ENCODE results near the gene PTPRJ.

DNA sequence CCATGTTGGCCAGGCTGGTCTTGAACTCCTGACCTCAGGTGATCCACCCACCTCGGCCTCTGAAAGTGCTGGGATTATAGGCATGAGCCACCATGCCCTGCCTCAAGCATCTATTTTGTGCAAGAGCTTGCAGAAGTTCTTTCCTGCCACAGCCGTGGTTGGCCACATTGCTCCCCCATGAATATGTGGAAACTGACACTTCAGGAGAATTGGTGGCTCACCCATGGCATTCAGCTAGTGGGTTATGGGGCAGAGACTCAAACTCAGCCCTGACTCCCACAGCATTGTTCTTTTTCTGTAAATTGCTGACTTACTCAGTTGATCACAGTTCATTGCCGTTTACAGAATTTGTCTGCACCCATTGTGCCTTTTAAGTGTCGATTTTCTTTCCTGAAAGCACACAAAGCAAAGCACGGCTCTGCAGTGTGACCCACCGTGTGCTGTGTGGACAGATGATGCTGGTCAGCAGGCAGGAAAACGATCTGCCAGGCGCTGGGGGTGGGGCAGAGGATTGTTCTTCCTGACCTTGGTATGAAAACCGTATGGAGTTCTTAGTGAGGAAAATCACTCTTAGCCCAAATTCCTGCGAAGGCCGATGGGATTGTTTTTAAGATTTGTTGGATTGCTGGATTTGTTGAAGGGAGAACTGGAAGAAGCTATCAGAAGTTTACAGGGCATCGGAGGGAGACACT lies 115.6 kb downstream of the PTPRJ start:
- no peak for TF ChIP-seq EZH2 (IDR thresholded peaks at IDR 0.05; ENCODE audit: low read length, missing control alignments)
- TF ChIP-seq, protein P1, sequence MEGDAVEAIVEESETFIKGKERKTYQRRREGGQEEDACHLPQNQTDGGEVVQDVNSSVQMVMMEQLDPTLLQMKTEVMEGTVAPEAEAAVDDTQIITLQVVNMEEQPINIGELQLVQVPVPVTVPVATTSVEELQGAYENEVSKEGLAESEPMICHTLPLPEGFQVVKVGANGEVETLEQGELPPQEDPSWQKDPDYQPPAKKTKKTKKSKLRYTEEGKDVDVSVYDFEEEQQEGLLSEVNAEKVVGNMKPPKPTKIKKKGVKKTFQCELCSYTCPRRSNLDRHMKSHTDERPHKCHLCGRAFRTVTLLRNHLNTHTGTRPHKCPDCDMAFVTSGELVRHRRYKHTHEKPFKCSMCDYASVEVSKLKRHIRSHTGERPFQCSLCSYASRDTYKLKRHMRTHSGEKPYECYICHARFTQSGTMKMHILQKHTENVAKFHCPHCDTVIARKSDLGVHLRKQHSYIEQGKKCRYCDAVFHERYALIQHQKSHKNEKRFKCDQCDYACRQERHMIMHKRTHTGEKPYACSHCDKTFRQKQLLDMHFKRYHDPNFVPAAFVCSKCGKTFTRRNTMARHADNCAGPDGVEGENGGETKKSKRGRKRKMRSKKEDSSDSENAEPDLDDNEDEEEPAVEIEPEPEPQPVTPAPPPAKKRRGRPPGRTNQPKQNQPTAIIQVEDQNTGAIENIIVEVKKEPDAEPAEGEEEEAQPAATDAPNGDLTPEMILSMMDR (conservative IDR thresholded peaks at IDR 0.05 in 1 of 2, IDR thresholded peaks at IDR 0.05 in 1 of 2; ENCODE audit: low read depth in 1 of 2, low read length in 2 of 2), result no peak
